Hematopoietic multipotent progenitor cell treated with erythropoietin and hydrocortisone succinate and interleukin-3 and kit ligand, for 4 days (in vitro differentiated cells): ENCODE data around the gene OBSCN.

Experiments used
- DNase-seq: peaks from one replicate; pipeline ENCODE4 v3.0.0-alpha.2; 2015

The OBSCN gene

DNA sequence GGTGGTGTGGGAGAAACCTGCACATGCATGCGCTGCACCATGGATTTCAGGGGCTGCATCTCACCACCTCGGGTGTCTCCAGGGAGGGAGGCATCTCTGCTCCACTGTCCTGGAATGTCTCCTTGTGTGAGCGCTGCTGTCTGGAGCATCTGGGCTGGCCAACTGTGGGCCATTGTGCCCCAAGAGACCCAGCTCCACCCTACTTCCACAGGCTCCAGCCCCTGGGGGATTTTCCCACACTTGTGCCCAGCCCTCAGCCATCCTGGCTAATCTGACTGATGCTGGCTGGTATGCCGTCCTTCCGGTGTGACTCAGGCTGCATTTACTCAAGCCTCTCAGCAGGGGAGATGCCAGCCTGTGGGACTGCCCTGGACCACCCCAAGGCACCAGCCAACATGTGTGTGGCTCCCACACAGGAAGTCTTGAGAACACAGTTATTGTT is 136.8 kb downstream of the OBSCN start:
- no peak for DNase-seq

DNA sequence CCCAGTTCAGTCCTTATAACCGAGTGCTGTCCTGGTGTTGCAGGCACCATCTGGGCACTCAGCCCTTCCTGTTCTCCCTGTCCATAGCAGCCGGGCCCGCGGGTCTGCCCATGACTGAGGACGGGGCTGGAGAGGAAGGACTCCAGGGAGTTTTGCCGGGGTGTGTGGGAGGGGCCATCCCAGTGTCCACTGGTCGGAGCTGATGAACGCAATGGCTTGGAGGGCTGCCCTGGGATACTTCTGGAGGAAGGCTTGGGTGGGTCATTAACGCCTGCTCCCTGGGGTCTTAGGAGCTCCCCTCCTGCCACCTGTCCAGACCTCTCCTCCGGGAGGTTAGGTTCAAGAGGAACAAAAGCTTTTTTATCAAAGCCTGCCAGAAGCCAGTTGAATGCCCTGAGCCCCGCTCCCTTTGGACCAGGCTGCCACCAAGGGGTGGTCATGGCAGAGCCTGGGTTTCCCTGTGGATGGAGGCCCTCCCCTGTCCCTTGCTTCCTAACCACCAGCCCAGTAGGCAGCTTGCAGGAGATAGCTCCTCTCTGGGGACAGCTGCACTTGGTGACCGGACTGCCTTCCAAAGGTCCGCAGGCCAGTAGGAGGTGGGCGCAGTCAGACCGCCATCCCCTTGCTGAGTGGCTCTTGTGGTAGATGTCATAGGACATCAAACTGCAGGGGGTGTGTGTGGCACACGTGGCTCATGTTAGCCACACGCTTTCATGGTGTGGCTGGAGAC is 137.5 kb downstream of the OBSCN start:
- no peak for DNase-seq

DNA sequence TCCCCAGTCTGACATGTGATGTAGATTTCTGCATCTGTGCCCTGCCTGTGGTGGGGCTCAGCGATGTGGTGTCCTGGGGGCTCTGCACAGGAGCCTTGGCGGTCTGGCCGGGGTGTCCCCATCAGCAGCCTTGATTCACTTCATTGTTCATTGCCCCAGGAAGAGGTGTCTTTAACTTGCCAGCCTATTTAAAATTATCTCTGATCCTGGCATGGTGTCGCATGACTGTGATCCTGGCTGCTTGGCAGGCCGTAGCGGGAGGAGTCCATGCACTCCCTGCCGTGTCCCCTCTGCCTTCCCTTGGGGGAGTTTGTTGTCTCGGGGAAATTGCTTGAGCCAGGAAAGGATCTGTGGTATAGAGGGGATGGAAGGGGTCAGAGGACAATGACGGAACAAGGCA is 138.9 kb downstream of the OBSCN start:
- DNase-seq, result no peak

DNA sequence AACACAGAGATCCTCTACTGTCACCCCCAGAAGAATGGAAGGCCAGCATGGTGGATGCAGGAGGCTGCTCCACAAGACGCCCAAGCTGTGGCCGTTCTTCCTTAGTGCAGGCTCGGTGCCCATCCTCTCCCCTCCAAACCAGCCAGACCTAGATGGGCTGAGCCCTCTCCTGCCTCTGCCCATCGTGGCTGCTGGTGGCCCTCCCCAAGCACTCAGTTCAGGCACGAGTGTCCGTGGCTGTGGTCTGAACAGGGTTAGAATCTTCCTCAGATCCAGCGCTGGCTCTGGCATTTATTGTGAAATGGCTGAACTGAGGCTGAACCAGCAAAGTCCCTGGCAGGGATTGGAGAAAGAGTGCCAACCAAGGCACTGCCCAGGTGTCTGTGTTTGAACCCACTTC is 139.3 kb downstream of the OBSCN start:
- DNase-seq, result no peak

DNA sequence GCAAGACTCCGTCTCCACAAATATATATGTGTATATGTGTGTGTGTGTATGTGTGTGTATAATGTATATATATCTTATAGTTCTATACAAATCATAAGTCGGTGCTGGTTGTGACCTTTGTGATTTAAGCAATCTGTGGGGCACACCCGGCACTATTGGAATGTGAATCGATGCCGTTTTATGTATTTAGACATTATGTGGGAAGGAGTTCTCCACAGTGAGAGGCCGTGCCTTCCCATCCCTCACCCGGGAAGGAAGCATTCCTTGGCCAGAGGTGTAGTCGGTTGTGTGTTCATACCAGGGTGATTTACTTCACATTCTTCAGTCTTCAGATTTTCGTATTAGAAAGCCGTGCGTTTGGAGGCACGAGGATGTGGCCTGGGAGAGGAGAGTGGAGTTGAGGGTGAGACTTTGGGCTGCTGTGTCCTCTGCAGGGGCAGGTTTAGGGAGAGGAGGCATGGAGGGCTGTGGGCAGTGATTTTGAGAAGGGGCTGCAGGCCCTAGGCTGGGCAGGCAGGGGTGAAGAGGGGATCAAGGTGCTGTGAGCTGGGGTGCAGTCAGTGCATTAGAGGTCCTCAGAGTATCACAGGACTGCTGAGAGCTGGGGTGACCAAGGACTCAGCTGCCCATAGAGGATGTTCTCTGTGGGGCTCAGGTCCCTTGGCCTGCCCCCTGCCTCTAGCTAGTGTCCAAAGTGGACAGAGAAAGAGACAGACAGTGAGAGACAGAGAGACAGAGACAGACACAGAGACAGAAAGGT is 141.0 kb downstream of the OBSCN start:
- no peak for DNase-seq

DNA sequence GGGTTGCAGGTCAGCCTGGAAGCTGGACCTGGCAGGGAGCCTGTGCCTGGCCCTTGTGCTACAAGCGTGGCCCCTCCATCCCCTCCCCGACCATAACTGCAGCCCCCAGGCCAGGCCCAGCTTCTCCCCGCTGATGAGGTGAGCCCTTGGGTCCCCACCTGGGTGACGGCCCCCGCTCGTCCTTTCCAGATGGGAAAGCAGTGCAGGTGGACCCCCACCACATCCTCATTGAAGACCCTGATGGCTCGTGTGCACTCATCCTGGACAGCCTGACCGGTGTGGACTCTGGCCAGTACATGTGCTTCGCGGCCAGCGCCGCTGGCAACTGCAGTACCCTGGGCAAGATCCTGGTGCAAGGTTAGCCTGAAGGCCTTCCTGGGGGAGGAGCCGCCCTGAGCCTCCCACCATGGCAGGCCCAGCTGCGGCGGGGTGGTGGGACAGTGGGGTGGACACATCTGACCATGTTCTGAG is 141.9 kb downstream of the OBSCN start:
- DNase-seq, result no peak

DNA sequence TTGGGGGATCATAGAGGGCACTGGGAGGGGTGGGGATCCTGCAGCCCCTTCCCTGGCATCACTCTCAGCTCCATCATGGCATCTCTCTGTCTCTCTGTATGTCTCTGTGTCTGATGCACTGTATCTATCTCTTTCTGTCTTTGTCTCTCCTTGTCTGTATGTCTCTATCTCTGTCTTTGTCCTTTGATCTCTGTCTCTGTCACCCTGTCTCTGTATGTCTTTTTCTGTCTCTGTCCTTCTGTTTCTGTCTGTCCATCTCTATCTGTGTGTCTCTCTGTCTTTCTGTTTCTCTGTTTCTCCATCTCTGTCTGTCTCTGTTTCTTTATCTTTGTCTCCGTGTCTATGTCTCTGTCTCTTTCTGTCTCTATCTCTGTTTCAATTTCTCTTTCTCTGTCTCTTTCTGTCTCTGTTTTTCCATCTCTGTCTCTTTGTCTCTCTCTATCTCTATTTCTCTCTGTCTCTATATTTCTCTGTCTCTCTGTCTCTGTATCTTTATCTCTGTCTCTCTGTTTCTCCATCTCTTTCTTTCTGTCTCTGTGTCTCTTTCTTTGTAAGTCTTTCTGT is 142.4 kb downstream of the OBSCN start:
- DNase-seq, result no peak

DNA sequence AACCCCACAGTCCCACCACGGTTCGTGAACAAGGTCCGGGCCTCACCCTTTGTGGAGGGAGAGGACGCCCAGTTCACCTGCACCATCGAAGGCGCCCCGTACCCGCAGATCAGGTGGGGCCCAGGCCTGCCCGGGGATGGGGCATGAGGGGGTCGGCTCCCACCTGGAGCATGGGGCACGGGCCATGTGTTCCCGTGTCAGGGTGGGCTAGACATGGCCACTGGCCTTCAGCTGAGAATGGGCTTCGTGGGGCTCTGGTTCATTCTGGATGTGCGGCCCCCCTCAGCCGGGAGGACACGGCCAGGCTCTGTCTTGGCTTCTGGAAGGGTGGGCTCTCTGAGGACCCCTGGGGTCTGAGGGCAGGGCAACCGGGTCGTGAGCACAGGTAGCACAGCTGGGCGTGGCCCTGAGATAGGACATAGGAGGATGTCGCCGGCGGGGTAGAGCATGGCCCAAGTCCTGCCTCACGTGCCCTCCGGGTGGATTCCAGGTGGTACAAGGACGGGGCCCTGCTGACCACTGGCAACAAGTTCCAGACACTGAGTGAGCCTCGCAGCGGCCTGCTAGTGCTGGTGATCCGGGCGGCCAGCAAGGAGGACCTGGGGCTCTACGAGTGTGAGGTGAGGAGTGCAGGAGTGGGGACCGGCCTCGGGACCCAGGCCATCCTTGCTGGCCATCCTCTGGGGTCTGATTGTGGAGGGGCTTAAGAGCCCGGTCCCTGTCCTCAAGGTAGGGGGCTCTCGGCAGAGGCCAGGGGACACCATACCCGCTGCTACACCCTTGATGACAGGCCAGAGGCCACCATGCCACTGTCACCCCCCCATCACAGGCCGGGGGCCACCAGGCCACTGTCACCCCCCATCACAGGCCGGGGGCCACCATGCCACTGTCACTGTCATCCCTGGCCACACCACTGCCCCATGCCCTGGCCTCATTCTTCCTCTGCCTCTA is 143.3 kb downstream of the OBSCN start:
- no peak for DNase-seq

DNA sequence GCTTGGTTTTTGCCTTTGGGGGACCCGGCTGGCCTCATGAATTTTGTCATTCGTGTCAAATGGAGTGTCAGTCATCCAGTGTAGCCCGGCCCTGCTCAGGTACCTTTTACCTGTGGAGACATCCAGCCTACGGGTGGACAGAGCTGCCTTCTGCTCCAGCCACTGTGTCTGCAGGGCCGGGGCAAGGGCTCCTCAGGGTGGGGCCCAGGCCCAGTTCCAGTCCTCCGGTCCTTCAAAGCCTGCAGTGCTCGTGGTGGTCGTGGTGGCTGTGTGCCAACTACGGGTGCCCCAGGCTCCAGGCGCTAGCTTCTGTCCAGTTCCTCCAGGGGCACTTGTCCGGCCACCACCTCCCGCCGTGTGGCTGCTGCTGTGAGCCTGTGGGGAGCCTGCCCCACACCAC is 144.0 kb downstream of the OBSCN start:
- DNase-seq, result no peak

DNA sequence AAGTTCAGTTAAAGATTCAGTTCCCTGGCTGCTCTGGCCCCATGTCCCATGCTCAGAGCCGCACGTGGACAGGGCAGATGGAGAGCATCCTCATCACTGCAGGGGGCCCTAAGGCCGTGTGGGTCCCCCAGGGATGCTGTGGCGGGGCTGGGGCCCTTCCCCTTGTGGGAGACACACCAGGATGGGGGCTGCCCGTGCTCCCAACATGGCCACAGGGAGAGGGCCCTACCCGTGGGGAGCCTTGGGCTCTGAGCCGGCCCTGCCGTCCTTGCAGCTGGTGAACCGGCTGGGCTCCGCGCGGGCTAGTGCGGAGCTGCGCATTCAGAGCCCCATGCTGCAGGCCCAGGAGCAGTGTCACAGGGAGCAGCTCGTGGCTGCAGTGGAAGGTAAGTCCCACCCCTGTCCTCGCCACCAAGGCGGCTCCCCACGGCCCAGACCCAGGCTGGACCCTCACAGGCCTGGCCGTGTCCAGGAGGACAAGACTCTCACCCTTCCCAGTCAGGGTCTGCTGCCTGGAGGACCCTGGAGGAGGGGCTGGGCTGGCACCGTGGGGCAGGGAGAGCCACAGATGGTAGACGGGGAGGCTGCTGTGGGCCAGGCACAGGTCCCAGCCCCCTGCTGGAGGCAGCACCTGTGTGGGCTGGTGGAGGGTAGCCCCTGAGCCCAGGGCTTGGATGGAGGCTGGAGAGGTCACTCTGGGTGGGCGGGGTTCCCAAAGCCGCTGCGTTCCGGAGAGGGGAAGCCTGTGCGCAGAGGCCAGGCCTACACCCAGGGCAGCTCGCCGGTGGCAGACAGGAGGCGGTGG is 145.0 kb downstream of the OBSCN start:
- DNase-seq, result no peak

DNA sequence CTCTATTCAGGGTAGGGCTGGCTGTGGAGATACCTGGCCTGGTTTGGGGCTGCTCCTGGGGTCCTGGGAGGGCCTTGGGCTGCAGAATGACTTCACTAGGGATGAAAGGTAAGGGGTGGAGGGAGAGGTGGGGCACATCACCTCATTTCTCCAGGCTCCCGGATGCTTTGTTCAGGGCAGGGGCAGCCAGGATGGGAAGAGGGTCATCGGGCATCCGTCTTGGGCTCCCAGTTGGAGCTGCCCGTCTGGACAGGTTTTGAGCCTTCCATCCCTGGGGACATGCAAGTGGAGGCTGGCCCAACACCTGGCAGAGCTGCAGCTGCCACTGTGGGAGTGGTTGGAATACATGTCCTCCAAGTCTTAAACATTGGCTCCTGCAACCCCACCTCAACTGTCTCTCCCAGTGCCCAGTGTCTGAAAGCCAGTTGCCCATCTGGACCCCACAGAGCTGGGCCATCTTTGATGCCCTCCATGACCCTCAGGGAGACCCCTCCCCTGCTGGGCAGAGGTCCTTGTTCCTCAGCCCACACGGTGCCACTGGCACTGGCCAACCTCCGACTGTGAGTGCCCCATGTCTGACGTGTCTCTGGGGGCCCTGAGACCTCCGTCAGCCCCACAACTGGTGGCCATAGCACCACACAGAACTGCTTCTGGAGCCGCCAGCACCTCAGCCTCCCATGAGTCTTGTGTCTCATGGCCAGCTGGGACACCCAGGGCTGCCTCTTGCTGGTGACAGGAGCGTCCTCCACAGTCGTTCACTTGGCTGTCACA is 145.9 kb downstream of the OBSCN start:
- DNase-seq, result no peak

DNA sequence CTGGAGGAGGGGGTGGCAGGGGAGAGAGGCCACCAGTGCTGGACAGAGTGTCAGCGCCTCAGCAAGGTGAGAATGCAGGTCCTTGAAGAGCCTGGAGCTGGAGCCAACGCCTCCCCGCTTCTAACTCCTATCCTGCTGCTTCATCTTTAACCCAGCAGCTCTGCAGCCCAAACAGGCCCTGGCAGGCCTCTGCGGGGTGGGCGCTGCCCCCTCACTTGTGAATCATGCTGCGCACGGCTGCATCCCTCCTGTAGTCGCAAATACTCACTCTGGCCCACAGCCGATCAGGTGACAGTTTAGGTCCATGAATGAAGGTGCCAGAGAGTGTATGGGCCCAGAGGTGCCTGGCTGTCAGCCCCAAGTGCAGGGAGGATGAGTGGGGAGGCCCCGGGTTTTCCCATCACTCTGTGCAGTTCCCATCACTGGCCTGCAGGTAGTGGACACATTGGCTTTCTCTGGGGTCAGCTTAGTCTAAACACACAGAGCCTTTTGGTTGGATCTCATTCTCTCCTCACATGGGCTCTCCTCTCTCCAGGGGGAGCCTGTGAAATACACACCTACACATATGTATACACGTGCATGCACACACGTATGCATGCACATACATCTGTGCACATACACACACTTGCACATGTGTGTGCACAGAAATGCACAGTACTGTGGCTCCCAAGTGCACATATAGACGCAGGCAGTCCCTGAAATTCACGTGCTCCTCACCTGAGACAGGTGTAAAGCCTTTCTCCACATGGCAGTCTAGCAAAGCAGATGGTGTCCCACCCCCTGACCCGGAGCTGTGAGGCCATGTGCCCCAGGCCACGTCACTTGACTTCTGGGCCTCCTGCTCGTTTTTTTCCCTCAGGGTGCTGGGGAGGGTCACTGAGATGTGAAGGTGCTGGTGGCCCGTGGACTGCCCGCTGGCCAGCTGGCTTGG is 146.8 kb downstream of the OBSCN start:
- DNase-seq, result no peak

DNA sequence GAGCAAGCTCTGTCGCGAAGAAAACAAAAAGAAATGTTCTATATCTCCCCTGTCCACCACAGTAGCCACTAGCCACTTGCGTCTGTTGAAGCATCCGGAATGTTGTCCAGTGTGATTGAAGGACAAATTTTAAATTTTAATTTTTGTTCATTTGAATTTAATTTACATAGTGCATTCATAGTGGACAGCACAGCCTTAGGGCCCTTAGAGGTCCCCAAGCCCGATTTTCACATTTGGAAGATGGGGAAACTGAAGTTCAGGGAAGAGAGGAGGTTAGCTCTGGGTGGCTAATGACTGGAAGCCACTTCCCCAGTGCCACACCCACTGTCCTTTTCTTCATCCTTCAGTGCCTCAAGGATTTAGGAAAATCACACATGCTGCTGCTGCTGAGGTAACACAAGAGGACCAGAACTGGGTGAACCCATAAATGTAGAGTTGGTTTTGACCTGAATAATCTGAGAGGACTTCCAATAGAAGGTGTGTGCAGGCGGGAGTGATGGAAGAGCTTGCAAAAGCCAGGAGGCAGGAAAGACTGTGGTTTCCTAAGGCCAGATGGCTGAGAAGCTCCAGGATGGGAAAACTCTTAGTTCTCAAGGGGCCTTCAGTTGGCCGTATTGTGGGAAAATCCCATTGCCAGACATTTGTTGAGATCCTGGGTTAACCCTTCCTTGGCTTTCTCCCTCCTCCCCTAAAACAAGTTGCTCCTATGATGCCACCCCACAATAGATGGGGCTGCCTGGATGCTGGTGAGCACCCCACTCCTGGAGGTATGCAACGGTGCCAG is 149.2 kb downstream of the OBSCN start:
- no peak for DNase-seq

DNA sequence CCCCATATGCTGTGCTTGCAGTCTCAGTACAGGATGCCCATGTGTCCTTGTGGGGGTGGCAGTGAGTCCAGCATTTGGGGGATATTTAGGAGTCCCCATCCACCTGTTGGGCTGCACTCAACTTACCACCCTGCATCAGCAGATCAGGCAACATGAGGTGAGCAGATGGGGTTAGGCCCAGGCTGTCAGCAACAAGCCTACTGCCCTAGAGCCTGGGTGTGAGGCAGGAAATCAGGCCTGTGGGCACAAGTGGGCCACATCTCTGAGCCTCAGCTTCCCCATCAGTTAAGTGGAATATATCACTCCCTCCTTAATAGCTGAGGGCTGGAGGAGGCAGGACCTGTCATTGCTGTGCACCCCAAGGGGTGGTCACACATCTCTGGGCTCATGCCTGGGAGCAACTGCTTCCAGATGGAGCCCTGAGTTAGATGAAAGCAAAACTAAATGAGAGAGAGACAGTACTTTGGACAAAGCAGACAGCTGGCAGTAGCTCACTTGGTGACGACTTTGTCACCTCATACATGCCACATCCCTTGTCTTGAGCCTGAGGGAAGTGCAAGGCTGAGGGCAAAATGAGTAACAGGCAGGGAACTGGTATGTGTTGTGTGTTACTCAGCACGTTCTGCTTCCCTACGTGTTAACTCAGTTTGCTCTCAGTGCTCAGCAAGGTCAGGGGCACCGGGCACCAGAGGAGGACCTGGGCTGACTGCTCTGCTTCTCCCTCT is 150.4 kb downstream of the OBSCN start:
- DNase-seq, result no peak

DNA sequence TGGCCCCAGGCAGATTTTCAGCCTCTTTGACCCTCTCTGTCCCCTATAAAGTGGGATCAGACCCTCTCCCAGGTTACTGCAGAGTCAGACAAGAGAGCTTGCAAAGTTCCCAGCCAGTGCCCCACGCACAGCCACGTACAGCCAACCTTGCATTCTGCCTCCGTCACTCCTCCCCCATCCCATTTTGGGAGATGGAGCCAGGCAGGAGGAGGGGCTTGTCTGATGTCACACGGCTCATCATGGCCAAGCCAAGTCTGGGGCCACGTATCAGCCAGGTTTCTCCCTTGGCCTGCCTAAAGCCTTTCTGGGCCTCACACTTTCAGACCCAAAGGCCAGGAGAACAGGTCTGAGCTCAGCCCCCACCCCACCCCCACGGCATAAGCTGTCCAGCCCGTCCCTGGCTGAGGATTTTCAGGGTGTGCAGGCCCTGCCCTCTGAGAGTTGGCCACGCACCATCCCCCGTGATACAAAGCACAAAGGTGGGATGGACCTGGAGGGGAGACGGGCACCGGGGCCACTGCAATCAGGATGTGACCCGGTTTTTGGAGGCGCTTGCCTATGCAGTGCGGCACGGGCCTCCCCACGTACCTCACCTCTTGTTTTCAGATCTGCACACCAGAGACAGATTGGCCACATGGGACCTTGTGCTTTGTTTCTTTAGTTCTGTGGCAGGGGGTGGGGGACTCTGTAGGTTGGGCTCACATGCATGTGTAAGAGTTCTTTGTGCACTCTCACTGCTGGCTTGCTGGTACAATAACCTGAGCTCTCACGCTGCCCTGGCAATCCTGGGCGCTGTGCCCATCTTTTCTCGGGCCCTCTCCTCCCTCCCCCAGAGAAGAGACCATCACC is 151.1 kb downstream of the OBSCN start:
- DNase-seq, result no peak

DNA sequence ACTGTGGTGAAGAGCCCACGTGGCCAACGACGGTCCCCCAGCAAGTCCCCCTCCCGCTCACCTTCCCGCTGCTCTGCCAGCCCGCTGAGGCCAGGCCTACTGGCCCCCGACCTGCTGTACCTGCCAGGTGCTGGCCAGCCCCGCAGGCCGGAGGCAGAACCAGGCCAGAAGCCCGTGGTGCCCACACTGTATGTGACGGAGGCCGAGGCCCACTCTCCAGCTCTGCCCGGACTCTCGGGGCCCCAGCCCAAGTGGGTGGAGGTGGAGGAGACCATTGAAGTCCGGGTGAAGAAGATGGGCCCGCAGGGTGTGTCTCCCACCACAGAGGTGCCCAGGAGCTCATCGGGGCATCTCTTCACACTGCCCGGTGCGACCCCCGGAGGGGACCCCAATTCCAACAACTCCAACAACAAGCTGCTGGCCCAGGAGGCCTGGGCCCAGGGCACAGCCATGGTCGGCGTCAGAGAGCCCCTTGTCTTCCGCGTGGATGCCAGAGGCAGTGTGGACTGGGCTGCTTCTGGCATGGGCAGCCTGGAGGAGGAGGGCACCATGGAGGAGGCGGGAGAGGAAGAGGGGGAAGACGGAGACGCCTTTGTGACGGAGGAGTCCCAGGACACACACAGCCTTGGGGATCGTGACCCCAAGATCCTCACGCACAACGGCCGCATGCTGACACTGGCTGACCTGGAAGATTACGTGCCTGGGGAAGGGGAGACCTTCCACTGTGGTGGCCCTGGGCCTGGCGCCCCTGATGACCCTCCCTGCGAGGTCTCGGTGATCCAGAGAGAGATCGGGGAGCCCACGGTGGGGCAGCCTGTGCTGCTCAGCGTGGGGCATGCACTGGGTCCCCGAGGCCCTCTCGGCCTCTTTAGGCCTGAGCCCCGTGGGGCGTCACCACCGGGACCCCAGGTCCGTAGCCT is 152.0 kb downstream of the OBSCN start:
- no peak for DNase-seq
